ENCODE data around the gene MYO1D. TPM values are rescaled to one million over a fixed set of nuclear protein-coding genes. Genes with fewer than 3 reads are reported as not detected.

MYO1D gene
- total and polyA plus RNA-seq, 2 of the 13 experiments (the other 11 are each of a cell fraction or from before 2014, with no cell fraction given), result 13.2 to 17.3 TPM

GRCh38 chr17:32746280-32746679 is 130.6 kb downstream of the MYO1D start:
- H3K27me3 ChIP-seq (ENCODE audit: control insufficient read depth in 1 of 2, insufficient read depth in 2 of 2, low read length in 2 of 2), result no peaks in the 10 kb centered on the region
- WGBS (ENCODE audit: low lambda C conversion rate), result 99% methylated on average over 2 of the region's 2 CpGs

More at GRCh38 chr17:32746280-32746679, 130.6 kb downstream of the MYO1D start:
- Histone ChIP-seq H4K20me1 (ENCODE audit: insufficient read depth, low read length) (no peaks in the 10 kb centered on the region), H3K4me2 (ENCODE audit: low read depth, low read length) (no peak overlapping the region), H3K27ac (ENCODE audit: extremely low read length, insufficient read depth, low read length) (no peak overlapping the region), H3K4me1 (ENCODE audit: insufficient read depth, low read length) (peaks cover 28% of the 10 kb centered on the region), H3K9me3 (ENCODE audit: low read length) (no peaks in the 10 kb centered on the region), H3K4me3 (replicated peaks in 1 of 3; ENCODE audit: insufficient read depth in 1 of 3, low read depth in 2 of 3, low read length in 3 of 3) (no peak overlapping the region), H3K9ac (ENCODE audit: insufficient read depth, low read depth, low read length) (no peak overlapping the region), H2AFZ (ENCODE audit: low read length) (no peak overlapping the region), H3K79me2 (ENCODE audit: insufficient read depth, low read length) (no peaks in the 10 kb centered on the region), H3K36me3 (replicated peaks in 1 of 2; ENCODE audit: control insufficient read depth in 1 of 2, insufficient read depth in 2 of 2, low read length in 2 of 2) (0 out of 5 replicates have a peak, but pooled peaks cover 0 to 2% of the 10 kb centered on the region in 2 experiments)
- ChIA-PET CTCF (ENCODE audit: low intra/inter-chr PET ratio, low total read pairs) (no interaction called here), POLR2A (interaction anchor here (0.6 kb wide), 1 partner anchor 32 kb away, joined by 3 read pairs; no protein-coding TSS in a partner anchor)
- no peak for ATAC-seq
- no peak for FAIRE-seq
- intact Hi-C loops (cut with micrococcal nuclease; ENCODE audit: unreplicated experiment), result no loop called here
- in situ Hi-C loops (cut with HindIII; ENCODE audit: extremely low pct_ligation_motif_present, low pct_unique_long_range_greater_than_20kb), result no loop called here
- DNase-seq (ENCODE audit: low spot score), result no peak
- no TSS peak for BruUV-seq (replicated peaks)
- TF ChIP-seq KDM3A (CRISPR knock-in tag; IDR thresholded peaks at IDR 0.05; ENCODE audit: low read depth), result no peak
- TF ChIP-seq GLI4 (CRISPR knock-in tag; IDR thresholded peaks at IDR 0.05; ENCODE audit: borderline replicate concordance), result no peak
- no peak for TF ChIP-seq THAP11 (CRISPR knock-in tag; IDR thresholded peaks at IDR 0.05)
- TF ChIP-seq ZNF615 (CRISPR knock-in tag; IDR thresholded peaks at IDR 0.05; ENCODE audit: borderline replicate concordance), result no peak
- TF ChIP-seq TGIF2 (CRISPR knock-in tag; IDR thresholded peaks at IDR 0.05), result no peak
- no peak for TF ChIP-seq ZC3H4 (CRISPR knock-in tag; IDR thresholded peaks at IDR 0.05; ENCODE audit: borderline replicate concordance)
- no peak for TF ChIP-seq ZNF407 (CRISPR knock-in tag; IDR thresholded peaks at IDR 0.05; ENCODE audit: not compliant biosample characterization)
- TF ChIP-seq NBN (conservative IDR thresholded peaks at IDR 0.05), result no peak
- no peak for TF ChIP-seq ZC3H13 (CRISPR knock-in tag; IDR thresholded peaks at IDR 0.05)
- TF ChIP-seq ZNF614 (CRISPR knock-in tag; IDR thresholded peaks at IDR 0.05; ENCODE audit: borderline replicate concordance), result no peak

All from HepG2 (cell line).